SK-N-SH (cell line): ENCODE results near the gene RIMKLA. TPM values are rescaled to one million over a fixed set of nuclear protein-coding genes. Genes with fewer than 3 reads are reported as not detected.

Source experiments
- CTCF ChIA-PET: fragments of 300-600, 350-600 bp; formaldehyde crosslinking; extraction: SDS; loops from one replicate; lab custom pipeline; 2021; lab: Yijun Ruan, JAX
- POLR2A ChIA-PET: fragments of 350-600 bp; sonication (Branson Sonifier 250); formaldehyde crosslinking; extraction: SDS; loops from one replicate; lab custom pipeline; 2020; ENCODE audit warnings: antibody characterized with exemption, inconsistent platforms; lab: Yijun Ruan, JAX
- DNase-seq: peaks from one replicate; pipeline ENCODE4 v3.0.0; 2012
- H2AFZ ChIP-seq: fragments of 200-600 bp; sonication (generic); 2 replicates; pipeline ENCODE4 v1.8.1; 2016; ENCODE audit warnings: antibody characterized with exemption, mild to moderate bottlenecking, low read depth
- H3F3A ChIP-seq: fragments of 200-600 bp; sonication (generic); replicated peaks from 2 replicates; pipeline ENCODE3; 2016; ENCODE audit warnings: antibody characterized with exemption, mild to moderate bottlenecking; ENCODE audit not compliant: insufficient read depth
- H3K27ac ChIP-seq, 2 experiments: fragments of 200-500 bp in 1 of 2; fragments of 200-600 bp in 1 of 2; sonication (Bioruptor generic) in 1 of 2; sonication (generic), shearing (Covaris generic) in 1 of 2; 2 replicates each; pipeline versions ENCODE4 v1.5.1 to v1.6.1; 2014 to 2016; ENCODE audit warnings: low read depth in 2 of 2, inconsistent platforms in 1 of 2, low read length in 1 of 2, mild to moderate bottlenecking in 1 of 2, mixed read lengths in 1 of 2
- H3K27me3 ChIP-seq: fragments of 200-600 bp; sonication (generic), shearing (Covaris generic); 2 replicates; pipeline ENCODE4 v1.6.1; 2016; ENCODE audit warnings: mixed run types; ENCODE audit not compliant: insufficient read depth
- H3K36me3 ChIP-seq, 2 experiments: fragments of 200-500 bp in 1 of 2; fragments of 200-600 bp in 1 of 2; sonication (Bioruptor generic) in 1 of 2; sonication (generic) in 1 of 2; replicated peaks in 1 of 2; 2 replicates each; pipeline versions ENCODE3 to v1.5.1; 2014 to 2016; ENCODE audit warnings: low read length in 1 of 2, mild to moderate bottlenecking in 1 of 2; ENCODE audit not compliant: insufficient read depth in 2 of 2, control insufficient read depth in 1 of 2
- H3K4me1 ChIP-seq, 2 experiments: fragments of 200-500 bp in 1 of 2; fragments of 200-600 bp in 1 of 2; sonication (Bioruptor generic) in 1 of 2; sonication (generic), shearing (Covaris generic) in 1 of 2; 2 replicates each; pipeline versions ENCODE4 v1.5.1 to v1.6.1; 2014 to 2016; ENCODE audit warnings: low read depth in 1 of 2, low read length in 1 of 2, mixed run types in 1 of 2; ENCODE audit not compliant: insufficient read depth in 2 of 2, control insufficient read depth in 1 of 2
- H3K4me2 ChIP-seq: fragments of 200-600 bp; sonication (generic), shearing (Covaris generic); 2 replicates; pipeline ENCODE4 v1.6.1; 2017; ENCODE audit warnings: mixed run types
- H3K4me3 ChIP-seq, 2 experiments: fragments of 200-500 bp in 1 of 2; fragments of 200-600 bp in 1 of 2; sonication (Bioruptor generic) in 1 of 2; sonication (generic), shearing (Covaris generic) in 1 of 2; 2 replicates each; pipeline versions ENCODE4 v1.5.1 to v1.8.1; 2014 to 2016; ENCODE audit warnings: low read depth in 2 of 2, inconsistent platforms in 1 of 2, low read length in 1 of 2, mild to moderate bottlenecking in 1 of 2, mixed read lengths in 1 of 2, moderate library complexity in 1 of 2
- H3K79me2 ChIP-seq: fragments of 200-600 bp; sonication (generic); 2 replicates; pipeline ENCODE4 v1.8.1; 2017; ENCODE audit warnings: mild to moderate bottlenecking; ENCODE audit not compliant: insufficient read depth
- H3K9ac ChIP-seq: fragments of 200-600 bp; sonication (generic); 2 replicates; pipeline ENCODE4 v1.6.1; 2017; ENCODE audit warnings: mixed run types
- H3K9me2 ChIP-seq: fragments of 200-600 bp; sonication (generic); 2 replicates; pipeline ENCODE4 v1.6.1; 2017; ENCODE audit warnings: mixed run types
- H3K9me3 ChIP-seq: fragments of 200-600 bp; sonication (generic); 2 replicates; pipeline ENCODE4 v1.6.1; 2017; ENCODE audit warnings: mixed run types, mild to moderate bottlenecking, moderate library complexity
- H4K20me1 ChIP-seq: fragments of 200-600 bp; sonication (generic); 2 replicates; pipeline ENCODE4 v1.6.1; 2017; ENCODE audit warnings: mild to moderate bottlenecking, mixed run types; ENCODE audit not compliant: insufficient read depth
- ELF1 ChIP-seq: IDR thresholded peaks from 2 replicates; pipeline ENCODE4 v1.4.0; 2012
- EP300 ChIP-seq, 2 experiments: IDR thresholded peaks; 2 replicates each; pipeline versions ENCODE4 v1.4.0 to v1.6.1; 2012; ENCODE audit warnings: borderline replicate concordance in 1 of 2, low read depth in 1 of 2, low read length in 1 of 2
- EZH2phosphoT487 ChIP-seq: fragments of 200-600 bp; sonication (generic); IDR thresholded peaks from 2 replicates; pipeline ENCODE4 v1.6.1; 2017; ENCODE audit warnings: low read depth, mixed run types, mild to moderate bottlenecking, antibody characterized with exemption, moderate library complexity, borderline replicate concordance
- FOSL2 ChIP-seq: IDR thresholded peaks from 2 replicates; pipeline ENCODE4 v1.4.0; 2012; ENCODE audit warnings: low read depth, mild to moderate bottlenecking, moderate library complexity, borderline replicate concordance
- FOXJ3 ChIP-seq: sonication (generic); formaldehyde crosslinking; IDR thresholded peaks from 2 replicates; pipeline ENCODE4 v1.5.1; 2020; ENCODE audit warnings: mild to moderate bottlenecking, missing genetic modification reagents
- FOXM1 ChIP-seq: IDR thresholded peaks from 2 replicates; pipeline ENCODE4 v1.4.0; 2012; ENCODE audit warnings: low read depth, mild to moderate bottlenecking
- GABPA ChIP-seq: IDR thresholded peaks from 2 replicates; pipeline ENCODE4 v1.4.0; 2012; ENCODE audit warnings: low read depth, mild to moderate bottlenecking
- JUND ChIP-seq: IDR thresholded peaks from 2 replicates; pipeline ENCODE4 v1.4.0; 2012
- MEF2A ChIP-seq: IDR thresholded peaks from 2 replicates; pipeline ENCODE4 v1.4.0; 2012; ENCODE audit warnings: low read depth, borderline replicate concordance
- NFIC ChIP-seq: IDR thresholded peaks from 2 replicates; pipeline ENCODE4 v1.4.0; 2012; ENCODE audit warnings: borderline replicate concordance
- NRF1 ChIP-seq: IDR thresholded peaks from 2 replicates; pipeline ENCODE4 v1.6.1; 2012; ENCODE audit warnings: low read depth, mild to moderate bottlenecking, low read length
- RAD21 ChIP-seq: IDR thresholded peaks from 2 replicates; pipeline ENCODE4 v1.6.1; 2012; ENCODE audit warnings: mild to moderate bottlenecking, low read length
- REST ChIP-seq: IDR thresholded peaks from 2 replicates; pipeline ENCODE4 v1.6.1; 2012; ENCODE audit warnings: mild to moderate bottlenecking, low read depth, low read length, moderate library complexity
- RFX5 ChIP-seq: IDR thresholded peaks from 2 replicates; pipeline ENCODE4 v1.6.1; 2012; ENCODE audit warnings: mild to moderate bottlenecking, improper control_type of control experiment, low read length
- RXRA ChIP-seq: IDR thresholded peaks from 2 replicates; pipeline ENCODE4 v1.4.0; 2012; ENCODE audit warnings: low read depth, mild to moderate bottlenecking, borderline replicate concordance
- SIN3A ChIP-seq: IDR thresholded peaks from 2 replicates; pipeline ENCODE4 v1.6.1; 2012; ENCODE audit warnings: low read depth, mild to moderate bottlenecking, low read length, moderate library complexity, borderline replicate concordance
- SMC3 ChIP-seq: IDR thresholded peaks from 2 replicates; pipeline ENCODE4 v1.6.1; 2012; ENCODE audit warnings: low read depth, low read length, improper control_type of control experiment
- TCF12 ChIP-seq: IDR thresholded peaks from 2 replicates; pipeline ENCODE4 v1.4.0; 2012
- TEAD4 ChIP-seq: IDR thresholded peaks from 2 replicates; pipeline ENCODE4 v1.4.0; 2012; ENCODE audit warnings: mild to moderate bottlenecking, borderline replicate concordance; ENCODE audit not compliant: insufficient read depth
- ZBTB33 ChIP-seq: IDR thresholded peaks from 2 replicates; pipeline ENCODE4 v1.4.0; 2012; ENCODE audit warnings: low read depth, borderline replicate concordance
- WGBS: methylation state at CpG from one replicate; pipeline ENCODE4 v1.1.6; 2017; ENCODE audit warnings: low lambda C conversion rate; 5-methylcytosine and 5-hydroxymethylcytosine counted together
- polyA plus RNA-seq, 3 experiments: library from polyadenylated mRNA; depleted of rRNA; stranded (reverse); fragments of >200 nt; gene quantifications; 2 replicates each; pipeline ENCODE4 v1.2.3, GENCODE V29; 2012
- TF ChIP-seq, protein P1 (sequence below): fragments of 200-600 bp; sonication (generic); IDR thresholded peaks from 2 replicates; pipeline ENCODE4 v1.6.1; 2017; ENCODE audit warnings: antibody characterized with exemption, mild to moderate bottlenecking, moderate library complexity

The RIMKLA gene
- polyA plus RNA-seq, 1 of the 3 experiments (the other 2 are of a cell fraction) = 0.08 TPM

- POLR2A ChIA-PET = no interaction called here
- Histone ChIP-seq H3K9ac (no peak overlapping the region), H4K20me1 (no peaks in the 10 kb centered on the region), H3K9me2 (no peaks in the 10 kb centered on the region), H3K4me3 (no peak overlapping the region), H3K36me3 (no peaks in the 10 kb centered on the region), H3K9me3 (no peaks in the 10 kb centered on the region), H3K4me2 (no peak overlapping the region), H3F3A (peaks cover 5% of the 10 kb centered on the region), H3K4me1 (peaks cover 0 to 3% of the 10 kb centered on the region in 2 experiments; a peak in 2 of 4 replicates), H3K27ac (no peak overlapping the region), H3K27me3 (no peaks in the 10 kb centered on the region), H3K79me2 (peaks cover 4% of the 10 kb centered on the region; the same call in 1 of the 2 replicates), H2AFZ (no peak overlapping the region)
- CTCF ChIA-PET = interaction anchor here (0.8 to 1.3 kb wide), 3 partner anchors 163 to 407 kb away, joined by 3 read pairs; no protein-coding TSS in a partner anchor
- DNase-seq = no peak
- TF ChIP-seq, protein P1, sequence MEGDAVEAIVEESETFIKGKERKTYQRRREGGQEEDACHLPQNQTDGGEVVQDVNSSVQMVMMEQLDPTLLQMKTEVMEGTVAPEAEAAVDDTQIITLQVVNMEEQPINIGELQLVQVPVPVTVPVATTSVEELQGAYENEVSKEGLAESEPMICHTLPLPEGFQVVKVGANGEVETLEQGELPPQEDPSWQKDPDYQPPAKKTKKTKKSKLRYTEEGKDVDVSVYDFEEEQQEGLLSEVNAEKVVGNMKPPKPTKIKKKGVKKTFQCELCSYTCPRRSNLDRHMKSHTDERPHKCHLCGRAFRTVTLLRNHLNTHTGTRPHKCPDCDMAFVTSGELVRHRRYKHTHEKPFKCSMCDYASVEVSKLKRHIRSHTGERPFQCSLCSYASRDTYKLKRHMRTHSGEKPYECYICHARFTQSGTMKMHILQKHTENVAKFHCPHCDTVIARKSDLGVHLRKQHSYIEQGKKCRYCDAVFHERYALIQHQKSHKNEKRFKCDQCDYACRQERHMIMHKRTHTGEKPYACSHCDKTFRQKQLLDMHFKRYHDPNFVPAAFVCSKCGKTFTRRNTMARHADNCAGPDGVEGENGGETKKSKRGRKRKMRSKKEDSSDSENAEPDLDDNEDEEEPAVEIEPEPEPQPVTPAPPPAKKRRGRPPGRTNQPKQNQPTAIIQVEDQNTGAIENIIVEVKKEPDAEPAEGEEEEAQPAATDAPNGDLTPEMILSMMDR = no peak
- TF ChIP-seq ELF1 = no peak
- TF ChIP-seq FOXM1 = no peak
- no peak for TF ChIP-seq RAD21
- TF ChIP-seq SIN3A = no peak
- WGBS = 58% methylated on average over 2 of the region's 2 CpGs
These were observed 40.5 kb upstream of the RIMKLA start for GRCh38 chr1:42340093-42340492.

GRCh38 chr1:42340901-42341300 lies 39.7 kb upstream of the RIMKLA start:
- CTCF ChIA-PET = no interaction called here
- Histone ChIP-seq H3K4me3 (no peak overlapping the region), H3K36me3 (no peaks in the 10 kb centered on the region), H2AFZ (no peak overlapping the region), H3F3A (peaks cover 5% of the 10 kb centered on the region), H3K9me3 (no peaks in the 10 kb centered on the region), H4K20me1 (no peaks in the 10 kb centered on the region), H3K27ac (no peak overlapping the region), H3K27me3 (no peaks in the 10 kb centered on the region), H3K4me2 (no peak overlapping the region), H3K9me2 (no peaks in the 10 kb centered on the region), H3K79me2 (peaks cover 4% of the 10 kb centered on the region; the same call in 1 of the 2 replicates), H3K4me1 (peaks cover 0 to 1% of the 10 kb centered on the region in 2 experiments; a peak in 2 of 4 replicates), H3K9ac (no peak overlapping the region)
- WGBS = 86% methylated on average over 1 of the region's 1 CpG
- DNase-seq = no peak
- POLR2A ChIA-PET = no interaction called here
- TF ChIP-seq EZH2phosphoT487 = no peak
- TF ChIP-seq RXRA = no peak
- no peak for TF ChIP-seq SIN3A
- TF ChIP-seq TEAD4 = no peak
- TF ChIP-seq NRF1 = no peak
- TF ChIP-seq SMC3 = no peak
- no peak for TF ChIP-seq EP300 (IDR thresholded peaks at IDR 0.05; ENCODE audit: borderline replicate concordance in 1 of 2, low read depth in 1 of 2, low read length in 1 of 2)
- no peak for TF ChIP-seq TCF12
- no peak for TF ChIP-seq RFX5
- no peak for TF ChIP-seq ELF1
- no peak for TF ChIP-seq MEF2A
- TF ChIP-seq ZBTB33 = no peak
- TF ChIP-seq REST = no peak
- TF ChIP-seq JUND = no peak
- no peak for TF ChIP-seq GABPA
- no peak for TF ChIP-seq NFIC
- TF ChIP-seq RAD21 = no peak
- no peak for TF ChIP-seq FOXJ3 (CRISPR knock-in tag)
- no peak for TF ChIP-seq FOSL2
